ENCODE measurements around the gene VTI1B.

VTI1B gene

GRCh38 chr14:67675219-67675582, 769 bp upstream of the VTI1B start:
- no peak for DNase-seq

GRCh38 chr14:67674139-67674479, 323 bp downstream of the VTI1B start:
- peak; percentile 62 for DNase-seq

GRCh38 chr14:67673451-67673850, 981 bp downstream of the VTI1B start:
- no peak for DNase-seq

- peak; percentile 57 for DNase-seq
Observed at GRCh38 chr14:67668559-67668958, 5.9 kb downstream of the VTI1B start.

GRCh38 chr14:67666750-67667449, 7.5 kb downstream of the VTI1B start:
- peak; percentile 57 for DNase-seq

- DNase-seq: no peak
Observed at GRCh38 chr14:67665868-67666267, 8.6 kb downstream of the VTI1B start.

GRCh38 chr14:67663633-67664032, 10.8 kb downstream of the VTI1B start:
- DNase-seq: no peak

- no peak for DNase-seq
Observed at GRCh38 chr14:67653651-67654280, 20.7 kb downstream of the VTI1B start.

- DNase-seq: no peak
Observed at GRCh38 chr14:67652189-67652588, 22.2 kb downstream of the VTI1B start.

GRCh38 chr14:67650694-67651093, 23.7 kb downstream of the VTI1B start:
- no peak for DNase-seq

- no peak for DNase-seq
Observed at GRCh38 chr14:67650151-67650550, 24.3 kb downstream of the VTI1B start.

- DNase-seq: no peak
Observed at GRCh38 chr14:67646131-67646530, 28.3 kb downstream of the VTI1B start.

- DNase-seq: no peak
Observed at GRCh38 chr14:67645414-67645813, 29.0 kb downstream of the VTI1B start.

- no peak for DNase-seq
Observed at GRCh38 chr14:67644428-67644827, 30.0 kb downstream of the VTI1B start.

GRCh38 chr14:67643713-67644112, 30.7 kb downstream of the VTI1B start:
- no peak for DNase-seq

GRCh38 chr14:67641902-67642749, 32.3 kb downstream of the VTI1B start:
- DNase-seq: peak; percentile 40

- DNase-seq: no peak
Observed at GRCh38 chr14:67641480-67641879, 33.0 kb downstream of the VTI1B start.

- no peak for DNase-seq
Observed at GRCh38 chr14:67638642-67639041, 35.8 kb downstream of the VTI1B start.

- DNase-seq: peak; percentile 30
Observed at GRCh38 chr14:67636361-67636919, 38.0 kb downstream of the VTI1B start.

GRCh38 chr14:67633451-67634147, 40.8 kb downstream of the VTI1B start:
- DNase-seq: no peak

GRCh38 chr14:67630938-67631337, 43.5 kb downstream of the VTI1B start:
- DNase-seq: no peak

GRCh38 chr14:67630186-67630585, 44.2 kb downstream of the VTI1B start:
- no peak for DNase-seq

GRCh38 chr14:67627519-67627918, 46.9 kb downstream of the VTI1B start:
- no peak for DNase-seq
